ENCODE measurements around the gene NR1I3.

DNA sequence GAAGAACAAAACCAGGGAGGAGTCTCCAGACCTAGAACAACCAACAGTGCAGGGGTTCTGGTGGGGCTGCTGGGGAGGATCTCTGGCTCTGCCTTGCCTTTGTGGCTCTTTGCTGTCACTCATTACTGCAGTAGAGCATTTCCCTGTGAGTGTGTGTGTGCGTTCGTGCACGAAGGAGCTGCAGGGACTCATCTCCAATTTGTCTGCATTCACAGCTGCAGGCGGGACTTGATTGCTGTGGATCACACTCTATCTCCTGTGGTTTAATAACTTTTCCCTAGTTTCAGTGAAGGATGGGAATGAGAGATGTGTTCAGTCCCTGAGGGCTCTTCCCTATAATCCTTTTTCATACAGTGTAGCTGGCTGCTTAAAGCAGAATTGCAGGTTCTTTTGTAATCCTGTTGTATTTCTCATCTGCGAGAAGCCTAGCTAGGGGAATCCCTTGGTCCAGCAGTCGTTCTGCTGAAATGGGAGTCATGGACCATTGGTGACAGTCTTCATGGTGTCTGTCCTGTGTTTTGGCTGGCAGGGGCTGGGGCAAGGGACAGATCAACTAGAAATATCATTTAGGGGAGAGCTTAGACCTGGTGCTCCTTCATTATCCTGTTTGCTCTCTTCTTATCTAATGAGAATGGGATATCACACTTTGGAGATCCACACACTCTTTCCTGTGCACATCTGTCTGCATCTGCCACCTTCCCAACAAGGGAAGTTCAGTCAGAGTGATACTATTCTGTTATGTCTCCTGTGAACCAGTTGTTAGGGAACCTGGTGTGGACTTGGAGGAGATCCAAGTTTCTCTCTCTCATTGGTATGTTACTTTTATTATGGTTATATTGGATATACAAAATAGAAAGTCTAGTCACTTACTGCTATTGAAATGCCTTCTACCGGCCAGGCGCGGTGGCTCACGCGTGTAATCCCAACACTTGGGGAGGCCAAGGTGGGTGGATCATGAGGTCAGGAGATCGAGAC lies 23.5 kb upstream of the NR1I3 start:
- TF ChIP-seq HDGF (IDR thresholded peaks at IDR 0.05; ENCODE audit: borderline replicate concordance) (no peak), CTBP1 (IDR thresholded peaks at IDR 0.05; ENCODE audit: borderline replicate concordance) (no peak), BHLHE40 (IDR thresholded peaks at IDR 0.05; ENCODE audit: borderline replicate concordance) (no peak)

Measured in HEK293T (cell line).